Activated CD8-positive, alpha-beta memory T cell treated with anti-CD3 and anti-CD28 coated beads, Interleukin-2, amount 50 U/mL, for 48 hours (primary cell): Measurements from ENCODE around the gene KLHL7.
"Not testable (repeated sequence)": the region's sequence is repeated elsewhere in the genome, so short reads cannot be mapped to it uniquely, and the experiment has no call there.

Experiments used
- DNase-seq: peaks from one replicate; pipeline ENCODE4 v3.0.0-alpha.2; 2020

Gene KLHL7

GRCh38 chr7:23183279-23184012 lies 77.9 kb downstream of the KLHL7 start:
- DNase-seq = no peak

DNA sequence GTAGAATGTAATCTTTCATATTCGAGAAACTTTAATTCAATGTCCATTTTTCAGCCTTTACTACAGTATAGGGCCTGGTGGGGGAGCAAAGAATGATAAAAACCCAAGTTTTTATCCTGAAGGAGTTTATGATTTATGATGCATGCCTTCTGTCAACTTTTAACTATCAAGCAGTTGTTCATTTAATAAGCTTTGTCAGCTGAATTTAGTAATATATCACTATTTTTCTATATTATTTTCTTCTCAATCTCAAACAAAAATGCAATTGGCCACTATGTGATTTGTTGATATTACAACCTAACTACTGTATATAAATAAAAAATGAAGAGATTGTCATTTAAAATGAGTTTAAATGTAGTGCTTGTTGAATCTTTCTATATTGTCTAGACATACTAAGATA lies 78.7 kb downstream of the KLHL7 start:
- DNase-seq = no peak

DNA sequence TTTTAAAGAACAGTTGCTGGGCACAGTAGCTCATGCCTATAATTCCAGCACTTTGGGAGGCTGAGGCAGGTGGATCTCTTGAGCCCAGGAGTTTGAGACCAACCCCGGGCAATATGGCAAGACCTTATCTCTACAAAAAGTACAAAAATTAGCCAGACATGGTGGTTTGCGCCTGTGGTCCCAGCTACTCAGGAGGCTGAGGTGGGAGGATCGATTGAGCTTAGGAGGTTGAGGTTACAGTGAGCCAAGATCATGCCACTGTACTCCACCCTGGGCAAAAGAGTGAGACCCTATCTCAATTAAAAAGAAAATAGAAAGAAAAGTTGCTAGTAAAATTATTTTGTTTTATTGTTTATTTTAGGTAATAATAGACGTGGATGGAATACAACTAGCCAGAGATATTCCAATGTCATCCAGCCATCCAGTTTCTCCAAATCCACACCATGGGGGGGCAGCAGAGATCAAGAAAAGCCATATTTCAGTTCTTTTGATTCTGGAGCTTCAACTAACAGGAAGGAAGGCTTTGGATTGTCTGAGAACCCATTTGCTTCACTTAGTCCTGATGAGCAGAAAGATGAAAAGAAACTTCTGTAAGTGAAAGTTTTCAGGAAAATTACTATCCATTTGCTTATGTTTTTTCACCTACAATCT lies 79.2 kb downstream of the KLHL7 start:
- no peak for DNase-seq

DNA sequence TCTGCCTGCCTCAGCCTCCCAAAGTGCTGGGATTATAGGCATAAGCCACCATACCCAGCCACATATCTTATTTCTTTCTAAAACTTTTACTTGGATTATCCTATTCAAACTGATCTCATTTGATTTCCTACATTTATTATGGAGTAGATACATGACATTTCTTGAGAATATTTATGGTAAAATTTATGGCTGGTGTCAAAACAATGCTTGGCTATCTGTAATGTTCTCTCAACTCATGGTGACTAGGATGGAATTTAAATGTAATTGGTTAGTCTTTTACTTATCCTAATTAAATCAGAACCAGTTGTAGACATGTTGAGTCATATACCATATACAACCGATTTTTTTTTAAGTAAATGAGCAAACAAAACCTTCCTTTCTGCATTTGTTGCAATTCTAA lies 80.4 kb downstream of the KLHL7 start:
- no peak for DNase-seq

DNA sequence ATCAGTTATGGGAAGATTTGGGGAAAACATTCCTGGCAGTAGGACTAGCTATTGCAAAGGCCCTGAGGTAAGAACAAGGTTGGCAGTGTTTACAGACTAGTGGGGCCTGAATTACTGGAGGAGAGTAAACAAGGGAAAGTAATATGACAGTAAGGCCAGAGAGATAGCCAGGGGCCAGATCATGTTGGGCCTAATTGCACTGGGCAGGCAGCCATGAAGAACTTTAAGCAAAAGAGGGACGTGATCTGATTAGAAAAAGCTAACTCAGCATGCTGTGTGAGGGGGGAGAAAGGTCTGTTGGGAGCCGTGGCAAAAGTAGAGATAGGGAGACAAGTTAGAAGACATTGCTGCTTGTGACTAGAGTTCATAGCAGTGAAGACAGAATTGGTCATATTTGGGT lies 85.4 kb downstream of the KLHL7 start:
- no peak for DNase-seq

- DNase-seq = not testable (repeated sequence)
These were observed 88.2 kb downstream of the KLHL7 start for GRCh38 chr7:23193650-23194227.

GRCh38 chr7:23196306-23196705 lies 90.7 kb downstream of the KLHL7 start:
- DNase-seq = no peak

DNA sequence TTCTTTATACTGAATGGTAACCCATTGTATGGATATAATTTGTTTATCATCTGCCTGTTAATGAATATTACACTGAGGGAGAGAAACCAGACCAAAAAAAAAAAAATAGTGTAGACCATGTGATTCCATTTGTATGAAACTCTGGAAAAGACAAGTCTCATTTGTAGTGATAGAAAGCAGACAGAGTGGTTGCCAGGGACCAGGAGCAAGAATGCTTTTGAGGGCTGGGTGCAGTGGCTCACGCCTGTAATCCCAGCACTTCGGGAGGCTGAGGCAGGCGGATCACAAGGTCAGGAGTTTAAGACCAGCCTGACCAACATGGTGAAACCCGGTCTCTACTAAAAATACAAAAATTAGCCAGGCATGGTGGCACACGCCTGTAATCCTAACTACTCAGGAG lies 92.2 kb downstream of the KLHL7 start:
- not testable (repeated sequence) for DNase-seq

DNA sequence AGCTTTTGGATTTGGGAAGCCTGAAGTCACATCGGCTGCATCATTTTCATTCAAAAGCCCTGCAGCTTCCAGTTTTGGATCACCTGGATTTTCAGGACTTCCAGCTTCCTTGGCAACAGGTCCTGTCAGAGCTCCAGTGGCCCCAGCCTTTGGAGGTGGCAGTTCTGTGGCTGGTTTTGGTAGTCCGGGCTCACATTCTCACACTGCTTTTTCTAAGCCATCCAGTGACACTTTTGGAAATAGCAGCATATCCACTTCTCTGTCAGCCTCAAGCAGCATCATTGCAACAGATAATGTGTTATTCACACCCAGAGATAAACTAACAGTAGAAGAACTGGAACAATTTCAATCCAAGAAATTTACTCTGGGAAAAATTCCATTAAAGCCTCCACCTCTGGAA lies 94.7 kb downstream of the KLHL7 start:
- no peak for DNase-seq

GRCh38 chr7:23204241-23204640 lies 98.7 kb downstream of the KLHL7 start:
- no peak for DNase-seq

DNA sequence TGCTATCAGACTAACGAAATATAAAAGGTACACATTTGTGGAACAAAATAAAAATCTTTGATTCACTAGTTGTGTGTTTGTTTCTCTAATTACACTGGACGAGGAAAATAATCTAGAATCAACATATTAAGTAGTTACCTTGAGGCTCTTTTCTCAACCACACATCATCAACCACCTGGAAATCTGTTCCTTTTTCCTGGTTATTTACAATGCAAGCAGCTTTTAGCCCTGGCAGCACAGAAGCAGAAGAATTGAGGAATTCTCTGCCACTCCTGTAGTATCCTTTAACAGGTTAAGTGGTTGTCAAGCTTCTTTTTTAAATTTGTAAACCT lies 100.0 kb downstream of the KLHL7 start:
- no peak for DNase-seq

DNA sequence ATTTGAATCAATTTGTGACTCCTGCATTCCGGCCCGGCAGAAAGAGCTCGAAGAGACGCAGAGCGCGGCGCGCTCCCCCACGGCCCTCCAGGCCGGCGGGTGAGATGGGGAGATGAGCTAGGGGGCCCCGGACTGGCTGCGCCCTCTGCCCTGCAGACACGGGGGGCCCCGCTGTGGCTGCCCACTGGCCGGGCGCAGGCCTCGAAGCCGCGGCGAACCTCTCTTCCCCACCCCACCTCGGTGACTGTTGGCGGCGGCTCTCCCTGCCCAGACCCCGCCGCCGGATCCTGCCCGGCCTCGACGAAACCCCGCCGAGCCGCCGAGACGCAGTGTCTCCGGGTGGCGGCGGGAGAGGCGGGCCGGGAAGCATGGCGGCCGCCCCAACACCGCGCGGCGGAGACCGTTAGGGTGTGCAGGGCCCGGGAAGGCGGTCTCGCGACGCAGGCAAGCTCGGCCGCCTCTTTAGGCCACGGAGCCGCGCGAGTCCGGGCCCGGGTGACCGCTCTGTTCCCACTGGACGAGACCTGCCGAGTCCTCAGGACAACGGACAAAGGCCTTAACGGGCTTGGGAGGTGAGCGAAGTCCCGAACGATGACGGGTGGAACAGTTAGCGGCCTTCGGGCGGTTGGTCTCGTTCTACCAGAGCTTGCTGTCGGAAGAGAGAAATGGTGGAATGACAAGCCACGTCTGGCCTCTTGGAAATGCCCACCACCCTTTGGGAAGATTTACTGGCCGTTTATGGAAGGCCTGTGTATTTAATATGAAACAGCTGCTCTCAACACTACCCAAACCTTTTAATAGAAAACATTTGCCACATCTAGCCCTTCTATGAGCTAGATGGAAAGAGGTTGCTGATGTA lies 100.6 kb downstream of the KLHL7 start:
- DNase-seq = no peak

GRCh38 chr7:23207021-23207420 lies 101.4 kb downstream of the KLHL7 start:
- no peak for DNase-seq

GRCh38 chr7:23207884-23208283 lies 102.3 kb downstream of the KLHL7 start:
- DNase-seq = no peak

- no peak for DNase-seq
These were observed 102.7 kb downstream of the KLHL7 start for GRCh38 chr7:23208316-23208715.

DNA sequence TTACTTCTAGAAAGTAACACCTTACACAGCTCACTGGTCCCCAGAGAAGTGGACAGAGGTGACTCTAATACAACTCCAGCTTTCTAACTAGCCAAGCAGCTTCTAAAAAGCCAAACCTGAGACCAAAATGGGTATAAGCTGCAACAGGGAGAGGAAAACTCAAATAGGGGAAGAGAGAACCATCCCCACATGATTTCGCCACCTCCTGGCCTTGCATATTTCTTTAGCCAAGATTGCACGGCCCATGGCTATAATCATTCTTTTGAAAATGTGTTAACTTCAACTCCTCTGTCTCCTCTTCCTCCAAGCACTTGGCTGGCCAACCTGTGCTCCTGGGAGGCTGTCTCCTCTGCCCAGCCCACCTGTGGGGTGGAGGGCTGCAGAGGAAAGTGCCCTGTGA lies 104.9 kb downstream of the KLHL7 start:
- DNase-seq = no peak

- no peak for DNase-seq
These were observed 106.0 kb downstream of the KLHL7 start for GRCh38 chr7:23211589-23211988.

DNA sequence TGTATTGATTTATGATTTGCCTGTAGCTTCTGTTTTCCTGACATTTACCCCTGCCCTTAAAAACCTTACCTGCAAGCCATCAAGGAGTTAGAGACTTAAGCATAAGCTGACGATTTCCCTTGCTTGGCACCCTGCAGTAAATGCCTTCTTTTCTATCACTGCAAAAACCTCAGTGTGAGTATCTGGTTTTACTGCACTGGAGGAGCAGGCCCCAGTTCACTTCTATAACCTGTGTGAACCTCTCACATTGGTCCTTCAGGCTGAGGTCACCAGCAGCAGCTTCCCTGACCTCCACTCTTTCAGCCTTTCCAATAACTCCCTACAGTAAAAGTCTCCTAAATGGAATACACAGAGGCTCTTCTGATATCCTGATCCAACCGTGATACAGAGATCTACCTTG lies 106.8 kb downstream of the KLHL7 start:
- no peak for DNase-seq

DNA sequence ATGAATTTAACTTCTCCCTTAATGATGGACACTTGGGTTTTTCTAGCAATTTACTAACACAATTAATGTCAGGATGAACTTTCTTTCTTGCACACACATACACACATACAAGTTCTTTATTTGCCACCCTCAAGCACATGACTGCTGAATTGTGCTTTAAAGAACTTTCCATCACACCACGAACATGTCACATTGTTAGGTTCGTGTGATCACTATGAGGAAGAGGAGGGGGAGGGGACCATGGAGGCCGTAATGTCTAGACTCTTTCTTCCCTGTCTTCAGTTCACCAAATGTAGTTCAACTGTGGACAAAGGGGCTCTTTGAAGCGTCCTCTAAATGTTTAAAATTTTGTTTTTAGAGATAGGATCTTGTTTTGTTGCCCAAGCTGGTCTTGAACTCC lies 107.3 kb downstream of the KLHL7 start:
- no peak for DNase-seq

- no peak for DNase-seq
These were observed 108.2 kb downstream of the KLHL7 start for GRCh38 chr7:23213755-23214154.

GRCh38 chr7:23214423-23214822 lies 108.8 kb downstream of the KLHL7 start:
- no peak for DNase-seq

DNA sequence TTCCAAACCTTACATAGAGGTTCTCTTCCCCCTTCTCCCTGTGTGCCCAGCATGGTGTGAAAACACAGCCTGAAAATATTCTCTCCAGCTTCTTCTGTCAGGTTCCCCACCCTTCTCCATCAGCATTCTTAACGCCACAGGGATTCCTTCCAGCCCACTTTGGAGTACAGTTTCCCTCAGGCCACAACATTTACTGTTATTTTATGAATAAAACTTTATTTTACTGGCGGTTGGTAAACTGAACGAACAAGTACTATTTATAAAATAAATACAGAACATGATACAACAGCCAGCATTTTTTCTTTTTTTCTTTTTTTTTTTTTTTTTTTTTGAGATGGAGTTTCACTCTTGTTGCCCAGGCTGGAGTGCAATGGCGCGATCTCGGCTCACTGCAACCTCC lies 109.4 kb downstream of the KLHL7 start:
- no peak for DNase-seq

DNA sequence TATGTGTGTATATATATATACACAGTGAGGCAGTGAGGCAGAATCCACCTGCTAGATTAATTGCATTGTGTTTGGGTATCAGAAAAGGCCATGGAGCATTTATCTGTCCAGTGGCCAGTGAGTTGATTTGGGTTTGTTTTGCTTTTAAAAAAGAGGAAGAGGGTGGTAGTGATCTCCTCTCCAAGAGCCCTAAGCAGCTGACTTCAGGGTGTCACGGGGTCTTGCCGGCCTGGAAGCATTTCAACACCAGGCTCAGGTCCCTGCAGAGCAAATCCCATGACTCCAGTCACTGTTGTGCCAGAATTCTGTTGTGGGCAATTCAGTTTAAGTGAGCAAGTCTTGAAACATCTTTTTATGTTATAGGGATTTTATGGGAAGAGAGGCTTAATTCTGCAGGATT lies 110.4 kb downstream of the KLHL7 start:
- DNase-seq = no peak

DNA sequence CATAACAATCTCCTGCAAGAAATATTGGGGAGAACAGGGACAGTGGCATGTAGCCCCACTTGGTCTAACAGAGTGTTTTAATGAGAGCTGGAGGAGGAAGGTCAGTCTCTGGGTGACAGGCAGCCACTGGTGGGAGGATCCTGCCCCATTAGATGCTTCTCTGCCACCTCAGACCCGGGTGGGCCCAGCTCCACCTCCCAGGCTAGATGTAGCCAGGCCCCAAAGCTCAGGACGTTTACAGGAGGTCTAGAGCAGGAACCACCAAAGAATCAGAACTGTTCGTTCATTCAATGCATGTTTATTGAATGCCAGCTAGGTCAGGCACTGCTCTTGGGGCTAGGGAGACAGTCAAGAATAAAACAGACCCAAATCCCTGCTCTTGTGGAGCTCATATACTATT lies 112.6 kb downstream of the KLHL7 start:
- DNase-seq = no peak
